Activated CD4-positive, alpha-beta T cell treated with anti-CD3 and anti-CD28 coated beads, Interleukin-10, Interleukin-2, amounts not matched to agents 100 ng/mL and 50 ng/mL, durations not matched to agents 16 hours and 8 hours (primary cell): ENCODE results near the gene GRK5.
A peak's percentile ranks its signal among the peaks of the same experiment; 100 is the strongest.
"Not testable (repeated sequence)": the region's sequence is repeated elsewhere in the genome, so short reads cannot be mapped to it uniquely, and the experiment has no call there.

Source experiments
- DNase-seq: peaks from one replicate; pipeline ENCODE4 v3.0.0-alpha.2; 2020

GRK5 gene

GRCh38 chr10:119252470-119253151, 45.2 kb downstream of the GRK5 start:
- no peak for DNase-seq

- peak; percentile 41 for DNase-seq
Observed at GRCh38 chr10:119253433-119254174, 46.2 kb downstream of the GRK5 start.

GRCh38 chr10:119254335-119254734, 47.0 kb downstream of the GRK5 start:
- no peak for DNase-seq

- DNase-seq = no peak
Observed at GRCh38 chr10:119256030-119256429, 48.7 kb downstream of the GRK5 start.

GRCh38 chr10:119256897-119257296, 49.5 kb downstream of the GRK5 start:
- DNase-seq = no peak

- no peak for DNase-seq
Observed at GRCh38 chr10:119257899-119258419, 50.6 kb downstream of the GRK5 start.

- DNase-seq = no peak
Observed at GRCh38 chr10:119259345-119259744, 52.0 kb downstream of the GRK5 start.

GRCh38 chr10:119261016-119261415, 53.6 kb downstream of the GRK5 start:
- DNase-seq = not testable (repeated sequence)

- DNase-seq = no peak
Observed at GRCh38 chr10:119263951-119264617, 56.7 kb downstream of the GRK5 start.

- DNase-seq = no peak
Observed at GRCh38 chr10:119265691-119266090, 58.3 kb downstream of the GRK5 start.

GRCh38 chr10:119267384-119267783, 60.0 kb downstream of the GRK5 start:
- no peak for DNase-seq

GRCh38 chr10:119268428-119268827, 61.1 kb downstream of the GRK5 start:
- DNase-seq = no peak

- DNase-seq = peak; percentile 80
Observed at GRCh38 chr10:119268871-119269506, 61.6 kb downstream of the GRK5 start.

GRCh38 chr10:119269737-119270136, 62.4 kb downstream of the GRK5 start:
- DNase-seq = no peak

GRCh38 chr10:119270762-119271366, 63.5 kb downstream of the GRK5 start:
- DNase-seq = peak; percentile 60

GRCh38 chr10:119272338-119272734, 65.0 kb downstream of the GRK5 start:
- not testable (repeated sequence) for DNase-seq

GRCh38 chr10:119272736-119273135, 65.4 kb downstream of the GRK5 start:
- no peak for DNase-seq

- DNase-seq = no peak
Observed at GRCh38 chr10:119273413-119273812, 66.0 kb downstream of the GRK5 start.

- DNase-seq = no peak
Observed at GRCh38 chr10:119274519-119275045, 67.2 kb downstream of the GRK5 start.

GRCh38 chr10:119275085-119275484, 67.7 kb downstream of the GRK5 start:
- DNase-seq = no peak

- not testable (repeated sequence) for DNase-seq
Observed at GRCh38 chr10:119276194-119276593, 68.8 kb downstream of the GRK5 start.

- no peak for DNase-seq
Observed at GRCh38 chr10:119278126-119278709, 70.8 kb downstream of the GRK5 start.
